Measurements from ENCODE around the gene TIGAR.

The TIGAR gene

DNA sequence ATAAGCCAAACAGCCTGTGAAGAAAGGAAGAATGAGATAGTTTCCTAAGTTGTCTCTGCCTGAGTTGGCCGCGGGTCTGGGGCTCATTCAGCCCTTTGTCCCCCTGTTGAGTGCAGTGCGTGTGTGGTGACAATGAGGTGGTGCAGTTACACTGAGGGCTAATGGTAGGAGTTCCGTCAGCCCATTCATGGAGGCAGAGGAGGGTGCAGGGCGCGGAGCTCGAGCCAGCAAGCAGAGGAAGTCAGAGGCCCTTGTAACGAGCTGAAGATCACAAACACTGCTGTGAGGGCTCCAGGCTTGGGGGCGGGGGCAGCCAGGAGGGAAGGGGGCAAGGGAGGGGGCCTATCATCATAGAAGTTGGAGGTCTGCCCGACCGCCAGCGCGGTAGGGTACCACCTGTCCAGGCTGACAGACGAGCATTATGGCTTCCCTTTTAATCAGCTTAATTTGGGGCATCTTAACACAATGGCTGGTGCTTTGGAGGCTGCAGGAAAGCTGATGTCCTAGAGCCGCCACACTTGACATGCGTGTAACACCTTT lies 27.0 kb upstream of the TIGAR start:
- TF ChIP-seq, protein P1, sequence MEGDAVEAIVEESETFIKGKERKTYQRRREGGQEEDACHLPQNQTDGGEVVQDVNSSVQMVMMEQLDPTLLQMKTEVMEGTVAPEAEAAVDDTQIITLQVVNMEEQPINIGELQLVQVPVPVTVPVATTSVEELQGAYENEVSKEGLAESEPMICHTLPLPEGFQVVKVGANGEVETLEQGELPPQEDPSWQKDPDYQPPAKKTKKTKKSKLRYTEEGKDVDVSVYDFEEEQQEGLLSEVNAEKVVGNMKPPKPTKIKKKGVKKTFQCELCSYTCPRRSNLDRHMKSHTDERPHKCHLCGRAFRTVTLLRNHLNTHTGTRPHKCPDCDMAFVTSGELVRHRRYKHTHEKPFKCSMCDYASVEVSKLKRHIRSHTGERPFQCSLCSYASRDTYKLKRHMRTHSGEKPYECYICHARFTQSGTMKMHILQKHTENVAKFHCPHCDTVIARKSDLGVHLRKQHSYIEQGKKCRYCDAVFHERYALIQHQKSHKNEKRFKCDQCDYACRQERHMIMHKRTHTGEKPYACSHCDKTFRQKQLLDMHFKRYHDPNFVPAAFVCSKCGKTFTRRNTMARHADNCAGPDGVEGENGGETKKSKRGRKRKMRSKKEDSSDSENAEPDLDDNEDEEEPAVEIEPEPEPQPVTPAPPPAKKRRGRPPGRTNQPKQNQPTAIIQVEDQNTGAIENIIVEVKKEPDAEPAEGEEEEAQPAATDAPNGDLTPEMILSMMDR (IDR thresholded peaks at IDR 0.05; ENCODE audit: low read depth, low read length, missing control alignments) = no peak
- no peak for DNase-seq (ENCODE audit: extremely low read depth, low read depth)

DNA sequence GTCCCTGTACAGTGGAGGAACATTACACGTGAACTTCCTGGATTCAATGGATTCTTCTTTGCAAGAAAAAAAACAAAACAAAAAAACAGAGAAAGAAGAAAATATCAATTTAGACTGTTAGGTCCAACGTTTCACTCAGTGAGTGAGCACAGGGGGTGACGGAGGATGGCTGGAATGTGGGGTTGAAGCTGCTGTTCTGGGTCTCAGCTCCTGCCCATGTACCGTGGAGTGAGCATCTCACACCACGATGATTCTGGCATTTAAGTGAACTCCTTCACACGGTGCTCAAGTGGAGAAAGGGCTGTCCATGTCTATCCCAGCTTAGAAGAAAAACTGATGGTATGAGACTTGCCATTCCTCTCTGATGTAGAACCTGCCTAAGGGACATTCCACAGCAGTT lies 24.3 kb upstream of the TIGAR start:
- DNase-seq (ENCODE audit: extremely low read depth, low read depth) = no peak
- TF ChIP-seq, protein P1 (IDR thresholded peaks at IDR 0.05; ENCODE audit: low read depth, low read length, missing control alignments) = no peak
- H3K4me3 ChIP-seq (replicated peaks; ENCODE audit: low read depth, low read length) = no peak overlapping the region

More for the DNA sequence above, 27.0 kb upstream of the TIGAR start:
- H3K4me3 ChIP-seq (replicated peaks; ENCODE audit: low read depth, low read length) = no peak overlapping the region

DNA sequence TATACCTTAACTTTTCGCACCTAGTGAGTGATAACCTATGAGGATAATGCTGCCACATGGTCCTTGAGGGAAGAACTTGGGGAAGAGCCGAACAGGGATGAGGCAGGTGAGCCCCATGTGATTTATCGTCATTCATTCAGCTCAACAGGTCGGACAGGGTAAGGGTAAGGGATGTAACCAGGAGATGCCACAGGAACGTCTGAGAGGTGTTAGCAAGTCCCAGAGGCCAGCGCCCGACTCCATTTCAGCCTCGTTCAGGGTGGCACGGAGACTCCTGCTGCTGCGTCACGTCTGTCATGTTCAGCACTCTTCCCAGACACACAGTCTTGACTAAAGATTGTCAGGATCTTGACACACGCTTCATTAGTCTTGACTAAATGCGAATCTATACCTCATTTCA lies 23.4 kb upstream of the TIGAR start:
- TF ChIP-seq, protein P1 (IDR thresholded peaks at IDR 0.05; ENCODE audit: low read depth, low read length, missing control alignments) = no peak
- H3K4me3 ChIP-seq (replicated peaks; ENCODE audit: low read depth, low read length) = no peak overlapping the region
- no peak for DNase-seq (ENCODE audit: extremely low read depth, low read depth)

DNA sequence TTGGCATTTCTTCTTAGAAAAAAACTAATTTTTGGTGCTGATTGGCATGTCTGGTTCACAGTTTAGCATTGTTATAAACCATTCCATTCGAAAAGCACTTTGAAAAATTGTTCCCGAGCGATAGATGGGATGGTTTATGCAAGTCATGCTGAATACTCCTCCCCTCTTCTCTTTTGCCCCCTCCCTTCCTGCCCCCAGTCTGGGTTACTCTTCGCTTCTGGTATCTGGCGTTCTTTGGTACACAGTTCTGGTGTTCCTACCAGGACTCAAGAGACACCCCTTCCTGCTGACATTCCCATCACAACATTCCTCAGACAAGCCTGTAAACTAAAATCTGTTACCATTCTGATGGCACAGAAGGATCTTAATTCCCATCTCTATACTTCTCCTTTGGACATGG lies 20.1 kb upstream of the TIGAR start:
- TF ChIP-seq, protein P1 (IDR thresholded peaks at IDR 0.05; ENCODE audit: low read depth, low read length, missing control alignments) = no peak
- no peak overlapping the region for H3K4me3 ChIP-seq (replicated peaks; ENCODE audit: low read depth, low read length)

DNA sequence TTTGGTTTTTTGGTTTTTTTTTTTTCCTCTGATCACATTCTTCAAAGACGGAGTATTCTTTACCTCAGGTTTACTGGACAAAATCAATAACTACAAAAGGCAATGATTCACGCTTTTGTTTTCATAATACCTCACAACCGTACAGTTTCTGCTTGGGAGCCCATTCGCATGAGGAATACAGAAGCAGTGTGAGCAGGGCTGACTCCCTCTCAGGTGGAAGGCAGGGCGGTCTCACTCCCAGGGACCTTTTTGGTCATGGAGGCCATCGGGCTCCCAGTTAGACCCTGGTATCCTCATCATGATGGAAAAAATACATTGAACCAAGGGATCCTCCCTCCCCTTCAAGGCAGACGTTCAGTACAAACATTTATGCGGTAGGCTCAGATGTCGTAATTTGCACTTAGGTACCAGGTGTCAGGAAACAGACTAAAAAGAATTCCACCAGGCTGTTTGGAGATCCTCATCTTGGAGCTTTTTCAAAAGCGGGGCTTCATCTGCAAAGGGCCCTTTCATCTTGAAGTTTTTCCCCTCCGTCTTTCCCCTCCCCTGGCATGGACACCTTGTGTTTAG lies 19.0 kb upstream of the TIGAR start:
- H3K4me3 ChIP-seq (replicated peaks; ENCODE audit: low read depth, low read length) = no peak overlapping the region
- DNase-seq (ENCODE audit: extremely low read depth, low read depth) = no peak
- TF ChIP-seq, protein P1 (IDR thresholded peaks at IDR 0.05; ENCODE audit: low read depth, low read length, missing control alignments) = no peak

More for the DNA sequence above, 20.1 kb upstream of the TIGAR start:
- no peak for DNase-seq (ENCODE audit: extremely low read depth, low read depth)

DNA sequence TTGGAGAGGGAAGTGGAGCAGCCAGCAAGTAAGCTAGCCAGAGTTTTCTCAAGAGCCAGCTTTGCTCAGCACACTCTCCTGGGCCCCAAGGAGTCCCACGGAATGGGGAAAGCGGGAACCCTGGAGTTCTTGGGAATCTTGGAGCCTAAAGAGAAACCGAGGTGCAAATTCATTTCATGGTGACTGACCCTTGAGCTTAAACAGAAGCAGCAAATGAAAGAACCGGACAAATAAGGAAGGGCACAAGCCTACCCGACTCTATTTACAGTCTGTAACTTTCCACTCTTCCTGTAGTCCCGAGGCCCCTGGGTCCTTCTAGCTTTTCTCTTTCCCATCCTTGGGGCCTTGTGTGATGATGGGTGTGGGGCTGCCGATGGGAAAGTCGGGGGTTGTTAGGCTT lies 18.1 kb upstream of the TIGAR start:
- no peak overlapping the region for H3K4me3 ChIP-seq (replicated peaks; ENCODE audit: low read depth, low read length)
- TF ChIP-seq, protein P1 (IDR thresholded peaks at IDR 0.05; ENCODE audit: low read depth, low read length, missing control alignments) = no peak
- no peak for DNase-seq (ENCODE audit: extremely low read depth, low read depth)

DNA sequence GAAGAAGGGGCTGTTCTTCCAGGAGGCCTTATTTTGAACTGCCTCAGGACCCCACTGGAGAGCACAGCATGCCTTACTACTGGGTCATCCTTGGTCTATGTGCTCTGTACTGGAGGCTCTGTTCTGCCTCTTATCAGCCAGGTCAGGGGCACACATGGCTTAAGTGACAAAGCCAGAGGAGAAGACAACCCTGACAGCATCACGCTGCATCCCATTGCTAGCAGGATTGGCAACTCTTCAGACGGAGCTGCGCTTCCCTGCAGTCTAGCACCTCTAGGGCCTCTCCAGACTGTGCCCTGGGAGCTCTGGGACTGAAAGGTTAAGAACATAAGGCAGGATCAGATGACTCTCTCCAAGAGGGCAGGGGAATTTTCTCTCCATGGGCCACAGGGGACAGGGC lies 17.3 kb upstream of the TIGAR start:
- no peak overlapping the region for H3K4me3 ChIP-seq (replicated peaks; ENCODE audit: low read depth, low read length)
- TF ChIP-seq, protein P1 (IDR thresholded peaks at IDR 0.05; ENCODE audit: low read depth, low read length, missing control alignments) = no peak
- DNase-seq (ENCODE audit: extremely low read depth, low read depth) = no peak
